GM23248 (cell line): ENCODE results near the gene TELO2. TPM values are rescaled to one million over a fixed set of nuclear protein-coding genes. Genes with fewer than 3 reads are reported as not detected.

Source experiments
- DNase-seq: peaks from one replicate; pipeline ENCODE4 v3.0.0-alpha.2; 2015
- H2AFZ ChIP-seq: fragments of 200-600 bp; sonication (generic); 2 replicates; pipeline ENCODE4 v1.6.1; 2016; ENCODE audit warnings: antibody characterized with exemption
- H3F3A ChIP-seq: fragments of 200-600 bp; sonication (generic); 2 replicates; pipeline ENCODE4 v1.6.1; 2016; ENCODE audit warnings: mild to moderate bottlenecking, antibody characterized with exemption, mixed run types; ENCODE audit not compliant: insufficient read depth
- H3K27ac ChIP-seq: fragments of 200-600 bp; sonication (generic); 2 replicates; pipeline ENCODE4 v1.5.1; 2016; ENCODE audit warnings: mild to moderate bottlenecking
- H3K27me3 ChIP-seq: fragments of 200-600 bp; sonication (generic); replicated peaks from 2 replicates; pipeline ENCODE4 v1.6.1; 2016; ENCODE audit warnings: mild to moderate bottlenecking; ENCODE audit not compliant: insufficient read depth
- H3K36me3 ChIP-seq: fragments of 200-600 bp; sonication (generic); 2 replicates; pipeline ENCODE4 v1.6.1; 2016; ENCODE audit warnings: low read depth, mild to moderate bottlenecking
- H3K4me1 ChIP-seq: fragments of 200-600 bp; sonication (generic); 2 replicates; pipeline ENCODE4 v1.6.1; 2016; ENCODE audit warnings: mild to moderate bottlenecking; ENCODE audit not compliant: insufficient read depth
- H3K4me2 ChIP-seq: fragments of 200-600 bp; sonication (generic); one replicate; pipeline ENCODE4 v1.6.1; 2016; ENCODE audit warnings: mild to moderate bottlenecking; ENCODE audit not compliant: unreplicated experiment
- H3K4me3 ChIP-seq: fragments of 200-600 bp; sonication (generic); 2 replicates; pipeline ENCODE4 v1.5.1; 2016; ENCODE audit warnings: mild to moderate bottlenecking
- H3K79me2 ChIP-seq: fragments of 200-600 bp; sonication (generic); 2 replicates; pipeline ENCODE4 v1.6.1; 2016; ENCODE audit warnings: mild to moderate bottlenecking; ENCODE audit not compliant: insufficient read depth
- H3K9ac ChIP-seq: fragments of 200-600 bp; sonication (generic); 2 replicates; pipeline ENCODE4 v1.6.1; 2016; ENCODE audit warnings: mild to moderate bottlenecking
- H3K9me2 ChIP-seq: fragments of 200-600 bp; sonication (generic); 2 replicates; pipeline ENCODE4 v1.6.1; 2016; ENCODE audit warnings: mixed run types, mild to moderate bottlenecking, moderate library complexity; ENCODE audit not compliant: insufficient read depth
- H3K9me3 ChIP-seq: fragments of 200-600 bp; sonication (generic); one replicate; pipeline ENCODE4 v1.6.1; 2017; ENCODE audit warnings: low read depth
- H4K20me1 ChIP-seq: fragments of 200-600 bp; sonication (generic); 2 replicates; pipeline ENCODE4 v1.6.0; 2016; ENCODE audit not compliant: insufficient read depth
- EZH2 ChIP-seq: fragments of 200-600 bp; sonication (generic); IDR thresholded peaks from 2 replicates; pipeline ENCODE4 v1.6.1; 2018; ENCODE audit warnings: antibody characterized with exemption, mild to moderate bottlenecking; ENCODE audit not compliant: insufficient read depth, poor library complexity, severe bottlenecking
- EZH2phosphoT487 ChIP-seq: fragments of 200-600 bp; sonication (generic); IDR thresholded peaks from 2 replicates; pipeline ENCODE4 v1.6.1; 2018; ENCODE audit warnings: antibody characterized with exemption, moderate library complexity, mild to moderate bottlenecking, low read depth; ENCODE audit not compliant: insufficient read depth
- WGBS, 2 experiments: methylation state at CpG; one replicate each; pipeline ENCODE4 v1.1.6; 2015 to 2017; ENCODE audit warnings: low lambda C conversion rate in 2 of 2, low coverage in 1 of 2; ENCODE audit errors: missing lambda C conversion rate in 2 of 2; 5-methylcytosine and 5-hydroxymethylcytosine counted together
- in situ Hi-C: fragments of 300-500 bp; cut with MboI; formaldehyde crosslinking; loops from 2 replicates; pipeline ENCODE4 v1.15.0; 2020
- polyA plus RNA-seq: library from polyadenylated mRNA; unstranded; fragments of >200 nt; fragmentation: Nextera tagmentation; extraction: Ambion mirVana; gene quantifications from 2 replicates; pipeline ENCODE4 v1.2.1, GENCODE V29; 2016
- total RNA-seq: library from RNA; depleted of rRNA; stranded (reverse); fragments of >200 nt; shearing (Covaris generic); gene quantifications from 2 replicates; pipeline ENCODE4 v1.2.3, GENCODE V29; 2014

Gene TELO2
- total and polyA plus RNA-seq, 2 experiments from 2014 or later = 29.3 to 30.5 TPM

DNA sequence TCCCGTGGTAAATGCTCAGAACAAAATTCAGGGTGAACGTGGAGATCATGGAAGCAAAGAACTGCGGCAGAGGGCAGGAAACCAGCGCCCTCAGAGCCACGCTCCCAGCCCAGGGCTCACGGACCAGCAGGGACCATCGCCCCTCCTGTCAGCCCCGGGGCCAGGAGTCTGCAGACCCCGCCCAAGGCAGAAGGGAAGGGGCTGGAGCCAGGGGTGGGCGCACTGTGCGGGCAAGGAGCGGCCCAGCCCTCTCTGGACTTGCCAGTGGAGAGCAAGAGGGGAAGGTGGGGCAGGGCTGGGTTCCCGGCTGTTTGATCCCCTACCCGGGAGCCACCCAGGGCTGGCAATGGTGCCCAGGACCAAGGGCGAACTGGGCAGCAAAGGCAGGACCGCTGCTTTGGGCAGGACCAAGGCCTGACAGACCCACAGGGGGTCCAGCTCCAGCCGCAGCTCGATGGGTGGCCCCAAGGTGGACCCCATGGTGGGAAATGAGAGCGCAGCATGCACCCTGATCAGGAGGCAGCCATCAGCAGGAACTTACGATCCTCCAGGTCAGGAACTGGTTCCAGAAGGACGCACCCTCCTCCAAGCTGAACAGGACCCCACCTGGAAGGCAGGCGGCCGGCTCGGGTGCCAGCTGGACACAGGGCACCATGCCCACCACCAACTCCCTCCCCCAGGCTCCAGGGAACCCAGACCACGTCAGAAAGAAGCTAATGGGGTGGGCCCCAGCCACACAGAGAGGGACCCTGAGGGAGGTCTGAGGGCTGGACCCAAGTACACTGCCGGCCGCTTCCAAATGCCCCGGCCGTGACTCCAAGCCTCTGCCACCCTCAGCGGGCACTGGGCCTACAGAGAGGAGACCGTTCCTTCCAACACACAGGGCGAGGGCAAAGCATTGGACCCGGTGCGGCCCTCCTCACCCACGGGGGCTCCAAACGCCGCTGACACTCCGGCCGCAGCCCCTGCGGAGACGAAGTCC is 37.7 kb upstream of the TELO2 start:
- DNase-seq = no peak
- Histone ChIP-seq H3K4me2 (no peak overlapping the region), H3K36me3 (no peaks in the 10 kb centered on the region), H3F3A (no peaks in the 10 kb centered on the region), H3K4me1 (no peaks in the 10 kb centered on the region), H3K79me2 (no peaks in the 10 kb centered on the region), H3K9me2 (no peaks in the 10 kb centered on the region), H3K9me3 (no peaks in the 10 kb centered on the region), H2AFZ (no peak overlapping the region), H3K9ac (no peak overlapping the region), H4K20me1 (no peaks in the 10 kb centered on the region), H3K27me3 (no peaks in the 10 kb centered on the region), H3K4me3 (no peak overlapping the region), H3K27ac (no peak overlapping the region)
- in situ Hi-C loops = no loop called here
- TF ChIP-seq EZH2phosphoT487 (no peak), EZH2 (no peak)
- WGBS, 2 experiments = 94 to 95% methylated on average over 39 to 41 of the region's 41 CpGs

DNA sequence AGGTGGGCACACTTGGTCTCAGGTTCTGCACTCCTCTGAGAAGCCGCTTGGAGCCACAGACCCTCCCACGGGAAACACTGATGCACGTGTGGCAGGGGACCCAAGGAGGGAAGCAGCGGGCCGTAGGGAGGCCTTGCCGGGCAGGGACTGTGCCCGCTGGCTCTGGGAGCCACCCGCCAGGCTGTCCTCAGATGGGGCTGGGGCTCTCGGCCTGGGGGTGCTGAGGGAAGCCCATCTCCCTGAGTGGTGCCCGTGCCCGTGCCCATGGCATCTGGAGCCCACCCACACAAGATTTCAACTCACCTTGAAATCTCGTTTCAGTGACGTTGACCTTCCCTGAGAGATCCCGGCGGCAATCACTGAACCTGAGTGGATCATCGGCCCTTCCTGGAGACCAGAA is 36.2 kb upstream of the TELO2 start:
- 87 to 89% methylated on average over 15 to 16 of the region's 16 CpGs for WGBS, 2 experiments
- no peaks in the 10 kb centered on the region for H3K36me3 ChIP-seq

DNA sequence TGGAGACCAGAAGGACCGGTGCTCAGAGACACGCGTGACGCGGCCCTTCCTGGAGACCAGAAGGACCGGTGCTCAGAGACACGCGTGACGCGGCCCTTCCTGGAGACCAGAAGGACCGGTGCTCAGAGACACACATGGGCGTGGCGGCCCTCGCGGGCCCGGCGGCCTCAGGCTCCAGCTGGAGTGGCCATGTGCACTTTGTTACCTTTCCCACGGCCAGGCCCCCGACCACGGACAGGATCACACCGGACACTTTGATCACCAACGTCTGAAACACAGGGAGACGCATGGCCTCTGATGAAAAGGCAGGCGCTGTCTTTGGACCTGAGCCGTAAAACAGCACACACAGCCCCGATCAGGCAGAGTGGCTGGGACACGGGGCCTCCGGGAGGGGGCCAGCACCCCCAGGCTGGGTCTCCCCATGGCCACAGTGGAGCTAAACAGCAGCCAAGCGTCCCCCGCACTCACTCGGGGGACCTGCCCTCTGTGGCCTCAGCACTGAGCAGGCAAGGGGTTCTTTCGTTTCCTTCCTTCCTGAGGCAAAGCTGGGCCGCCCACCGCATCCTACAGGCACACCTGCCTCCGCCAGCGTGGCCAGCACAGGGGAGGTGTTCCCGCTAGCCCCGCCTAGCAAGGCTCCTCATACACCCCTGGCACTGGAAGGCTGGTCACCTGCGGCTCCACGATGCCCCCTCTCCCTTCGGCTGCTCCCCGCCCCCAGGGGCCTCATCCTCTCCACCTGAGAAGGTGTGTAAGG is 35.5 kb upstream of the TELO2 start:
- Histone ChIP-seq H4K20me1 (no peaks in the 10 kb centered on the region), H3K27ac (no peak overlapping the region), H3K9ac (no peak overlapping the region), H2AFZ (no peak overlapping the region), H3K27me3 (no peaks in the 10 kb centered on the region), H3K36me3 (no peaks in the 10 kb centered on the region), H3K4me3 (no peak overlapping the region), H3K9me3 (no peaks in the 10 kb centered on the region), H3K79me2 (no peaks in the 10 kb centered on the region), H3K4me1 (no peaks in the 10 kb centered on the region), H3F3A (no peaks in the 10 kb centered on the region), H3K9me2 (no peaks in the 10 kb centered on the region), H3K4me2 (no peak overlapping the region)
- 92 to 93% methylated on average over 29 to 42 of the region's 42 CpGs for WGBS, 2 experiments
- no peak for DNase-seq
- in situ Hi-C loops = no loop called here
- no peak for TF ChIP-seq EZH2phosphoT487
- TF ChIP-seq EZH2 = no peak

More for the DNA sequence above, 36.2 kb upstream of the TELO2 start:
- H3K4me2 ChIP-seq = no peak overlapping the region
- no peak overlapping the region for H2AFZ ChIP-seq
- no peaks in the 10 kb centered on the region for H3K79me2 ChIP-seq
- no peak overlapping the region for H3K27ac ChIP-seq
- in situ Hi-C loops = no loop called here
- no peak for TF ChIP-seq EZH2phosphoT487
- TF ChIP-seq EZH2 = no peak
- H3K27me3 ChIP-seq = no peaks in the 10 kb centered on the region
- no peaks in the 10 kb centered on the region for H3K4me1 ChIP-seq
- no peaks in the 10 kb centered on the region for H4K20me1 ChIP-seq
- H3K9ac ChIP-seq = no peak overlapping the region
- H3K9me2 ChIP-seq = no peaks in the 10 kb centered on the region
- H3F3A ChIP-seq = no peaks in the 10 kb centered on the region
- H3K4me3 ChIP-seq = no peak overlapping the region
- no peak for DNase-seq
- H3K9me3 ChIP-seq = no peaks in the 10 kb centered on the region

DNA sequence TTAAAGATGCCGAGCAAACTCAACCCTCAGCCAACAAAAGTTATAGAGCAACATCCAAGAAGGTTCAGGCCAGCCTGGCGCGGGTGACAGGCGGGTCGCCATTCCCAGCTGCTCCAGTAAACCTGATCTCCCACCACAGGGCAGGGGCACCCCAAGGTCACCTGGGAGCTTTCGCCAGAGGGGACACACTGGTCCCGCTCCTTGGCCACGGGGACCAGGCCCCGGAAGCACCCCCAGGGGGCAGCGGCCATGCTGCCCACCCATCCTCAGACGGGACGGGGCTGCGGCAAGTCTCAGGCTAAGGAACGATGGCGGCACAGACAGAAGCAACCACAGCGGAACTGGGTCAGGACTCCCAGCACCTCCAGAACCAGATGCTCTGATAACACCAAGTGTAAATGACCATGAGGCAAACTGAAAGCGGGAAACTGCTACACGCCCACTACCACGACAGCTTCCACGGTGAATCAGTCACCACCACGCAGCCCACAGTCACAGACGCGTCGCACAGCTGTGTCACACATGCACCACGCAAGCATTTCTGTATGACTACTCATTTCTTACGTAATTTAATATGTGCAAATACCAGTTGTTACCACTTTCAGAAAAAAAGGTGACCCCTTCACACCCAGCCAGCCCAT is 34.7 kb upstream of the TELO2 start:
- no peak overlapping the region for H3K4me3 ChIP-seq
- no peaks in the 10 kb centered on the region for H3K9me3 ChIP-seq
- no peak for TF ChIP-seq EZH2phosphoT487
- TF ChIP-seq EZH2 = no peak
- H3K4me2 ChIP-seq = no peak overlapping the region
- H3K9ac ChIP-seq = no peak overlapping the region
- no peak overlapping the region for H3K27ac ChIP-seq
- DNase-seq = peak; percentile 56
- H2AFZ ChIP-seq = no peak overlapping the region
- H3K4me1 ChIP-seq = no peaks in the 10 kb centered on the region
- in situ Hi-C loops = no loop called here
- 92 to 94% methylated on average over 26 of the region's 26 CpGs for WGBS, 2 experiments
- H3F3A ChIP-seq = no peaks in the 10 kb centered on the region
- no peaks in the 10 kb centered on the region for H3K36me3 ChIP-seq
- no peaks in the 10 kb centered on the region for H3K27me3 ChIP-seq
- H4K20me1 ChIP-seq = no peaks in the 10 kb centered on the region
- no peaks in the 10 kb centered on the region for H3K9me2 ChIP-seq
- no peaks in the 10 kb centered on the region for H3K79me2 ChIP-seq
